HG02610 (cell line): ENCODE measurements around the gene RAB21.
A peak's percentile ranks its signal among the peaks of the same experiment; 100 is the strongest.

Experiments
- ATAC-seq: cut with Tn5 transposase; IDR thresholded peaks from one replicate; pipeline ENCODE4 v1.9.1; 2021; ENCODE audit warnings: mild to moderate bottlenecking, moderate library complexity; ENCODE audit not compliant: unreplicated experiment

Gene RAB21, protein sequence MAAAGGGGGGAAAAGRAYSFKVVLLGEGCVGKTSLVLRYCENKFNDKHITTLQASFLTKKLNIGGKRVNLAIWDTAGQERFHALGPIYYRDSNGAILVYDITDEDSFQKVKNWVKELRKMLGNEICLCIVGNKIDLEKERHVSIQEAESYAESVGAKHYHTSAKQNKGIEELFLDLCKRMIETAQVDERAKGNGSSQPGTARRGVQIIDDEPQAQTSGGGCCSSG

DNA sequence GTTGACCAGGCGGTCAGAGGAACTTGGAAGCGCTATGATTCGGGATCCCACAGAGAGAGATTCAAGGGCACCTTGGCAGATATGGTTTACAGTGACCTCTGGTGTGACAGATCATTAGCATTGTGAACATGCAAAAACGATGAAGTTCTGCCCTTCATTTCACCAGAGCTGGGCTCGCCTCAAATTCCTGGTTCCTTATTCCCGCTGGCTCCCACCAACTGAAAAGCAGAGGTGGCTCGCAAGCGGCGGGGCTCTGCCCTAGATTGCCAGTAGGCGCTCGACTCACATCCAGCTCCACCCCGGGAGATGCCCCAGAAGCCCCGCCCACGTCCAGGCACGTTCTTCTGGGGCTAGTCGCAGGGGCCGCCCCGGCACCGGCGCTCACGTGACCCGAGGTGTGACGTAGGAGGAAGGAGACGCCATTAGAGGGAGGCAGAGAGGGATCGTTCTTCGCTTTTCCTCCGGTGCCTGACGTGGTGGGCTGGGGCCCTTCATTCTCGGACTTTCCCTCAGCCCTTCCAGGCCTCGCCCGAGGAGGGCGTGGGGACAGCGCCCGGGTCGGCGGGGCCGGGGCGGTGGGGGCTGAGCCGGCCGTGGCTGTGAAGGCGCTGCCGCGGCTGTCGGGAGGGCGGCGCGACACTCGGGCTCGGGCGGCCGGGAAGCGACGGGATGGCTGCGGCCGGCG lies at the start of gene RAB21:
Gene RAB21 (plus strand): TSS at position 403 of the 685 bp plus-strand sequence. CDS start 267 bp downstream, at position 670.
- peak; percentile 93 for ATAC-seq

DNA sequence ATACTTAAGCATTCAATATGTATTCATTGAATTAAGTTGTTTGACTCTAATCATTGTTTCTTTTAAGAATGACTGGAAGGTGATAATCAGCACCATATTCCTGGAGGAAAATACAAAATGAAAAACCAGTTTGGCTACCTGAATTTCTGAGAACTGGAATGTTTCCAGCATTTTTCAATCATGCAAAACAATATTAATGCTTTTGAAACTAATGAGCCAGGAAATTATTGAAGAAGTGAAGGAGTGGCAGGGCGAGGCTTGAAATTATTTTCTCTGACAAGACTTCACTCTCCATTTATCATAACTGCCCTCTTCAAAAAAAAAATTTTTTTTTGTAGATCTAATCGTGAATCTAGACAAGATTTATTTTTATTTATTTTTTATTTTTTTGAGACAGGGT lies 49.7 kb upstream of the RAB21 start:
- no peak for ATAC-seq

DNA sequence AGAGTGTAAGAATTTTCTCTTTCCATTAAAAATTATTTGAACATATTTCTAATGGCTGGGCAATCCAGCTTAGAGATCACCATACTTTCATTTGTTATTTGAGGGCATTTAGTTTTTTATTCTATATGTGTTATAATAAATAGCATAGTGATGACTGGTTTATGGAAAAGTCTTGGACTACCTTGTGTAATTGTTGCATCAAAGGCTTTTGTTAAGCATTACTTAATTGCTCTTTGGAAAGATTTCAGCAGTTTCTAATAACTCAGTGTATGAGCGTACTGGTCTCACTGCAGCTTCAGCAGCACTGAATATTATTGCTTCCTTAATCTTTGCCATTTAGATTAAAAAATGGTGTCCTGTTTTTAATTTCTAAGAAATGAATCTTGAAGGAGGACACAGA lies 46.0 kb upstream of the RAB21 start:
- no peak for ATAC-seq

DNA sequence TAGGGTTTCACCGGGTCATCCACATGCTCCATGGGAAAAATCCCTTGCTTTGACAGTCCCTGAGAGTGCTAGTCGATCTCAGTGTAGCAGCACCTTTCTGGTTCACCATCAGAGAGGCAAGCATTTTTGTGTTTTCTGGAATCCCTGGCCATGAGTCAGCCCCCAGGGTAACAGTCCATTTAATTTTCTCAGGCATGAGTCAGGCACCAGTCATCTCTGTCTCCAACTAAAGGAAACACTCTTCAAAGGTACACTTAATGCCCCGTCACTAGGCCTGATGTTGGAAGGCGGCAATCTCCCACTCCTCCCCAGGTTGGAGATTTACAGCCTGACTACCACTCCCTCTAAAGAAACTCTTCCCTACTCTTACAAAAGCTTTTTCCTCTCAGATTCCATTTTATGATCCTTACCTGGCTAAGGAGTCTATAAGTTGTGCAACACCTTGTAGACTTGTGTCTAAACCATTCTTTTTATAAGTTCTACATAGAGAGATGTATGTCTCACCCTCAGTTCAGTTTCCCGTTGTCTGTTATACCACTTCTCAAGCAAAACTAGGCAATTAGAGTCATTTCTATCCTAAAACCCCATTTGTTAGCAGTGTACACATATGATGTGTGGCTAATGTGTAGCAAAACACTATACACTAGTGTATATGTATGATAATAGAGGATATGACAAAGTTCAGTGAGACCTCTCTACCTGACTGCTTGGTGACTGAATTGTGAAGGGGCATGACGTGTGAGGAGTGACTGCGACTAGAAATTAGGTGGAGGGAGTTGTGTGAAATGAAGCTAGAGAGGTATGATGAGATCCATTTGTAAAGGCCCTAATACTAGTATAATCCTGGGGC lies 44.2 kb upstream of the RAB21 start:
- no peak for ATAC-seq

DNA sequence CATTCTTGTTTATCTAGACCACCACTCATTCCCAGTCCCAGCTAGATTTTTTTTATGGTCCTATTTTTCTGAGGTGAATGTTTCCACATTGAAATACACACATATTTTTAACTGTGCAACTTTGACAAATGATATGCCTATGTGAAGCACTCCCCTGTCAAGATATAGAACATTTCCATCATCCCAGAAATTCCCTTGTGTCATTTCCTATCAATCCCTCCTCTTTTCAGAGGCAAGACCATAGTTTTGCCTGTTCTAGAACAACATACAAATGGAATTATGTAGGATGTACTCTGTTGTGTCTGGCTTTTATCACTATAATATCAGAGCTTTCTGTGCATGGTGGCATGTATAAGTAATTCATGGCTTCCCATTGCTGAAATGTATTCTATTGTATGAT lies 36.1 kb upstream of the RAB21 start:
- no peak for ATAC-seq

DNA sequence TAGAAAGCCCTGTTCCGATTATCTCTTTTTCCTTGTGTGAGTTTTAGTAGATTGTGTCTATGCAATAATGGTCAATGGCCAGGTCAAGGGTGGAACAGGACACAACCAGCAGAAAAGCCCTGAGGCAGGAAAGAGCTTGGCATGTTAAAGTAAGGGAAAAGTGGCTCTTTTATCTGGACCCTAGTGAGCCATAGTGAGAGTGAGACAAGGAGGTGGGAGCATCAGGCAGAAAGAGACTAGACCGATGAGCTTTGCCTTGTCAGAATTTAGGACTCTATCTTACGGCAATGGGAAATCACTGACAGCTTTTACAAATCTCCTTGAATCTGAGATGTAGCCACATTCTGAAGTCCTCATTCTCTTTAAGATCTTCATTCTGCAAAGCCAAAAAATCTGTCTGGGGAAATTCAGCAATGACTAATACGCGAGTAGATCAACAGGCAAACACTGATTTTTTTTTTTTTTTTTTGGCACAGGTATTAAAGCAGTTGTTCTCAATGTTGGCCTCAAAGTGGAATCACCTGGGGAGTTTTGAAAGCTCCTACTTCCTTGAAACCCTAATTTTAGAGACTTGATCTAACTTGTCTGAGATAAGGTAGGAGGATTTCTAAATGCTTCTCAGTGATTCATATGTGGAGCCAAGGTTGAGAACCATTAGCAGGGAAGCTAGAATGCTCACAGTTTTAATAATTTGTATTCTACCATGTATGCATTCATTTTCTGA lies 34.9 kb upstream of the RAB21 start:
- no peak for ATAC-seq

DNA sequence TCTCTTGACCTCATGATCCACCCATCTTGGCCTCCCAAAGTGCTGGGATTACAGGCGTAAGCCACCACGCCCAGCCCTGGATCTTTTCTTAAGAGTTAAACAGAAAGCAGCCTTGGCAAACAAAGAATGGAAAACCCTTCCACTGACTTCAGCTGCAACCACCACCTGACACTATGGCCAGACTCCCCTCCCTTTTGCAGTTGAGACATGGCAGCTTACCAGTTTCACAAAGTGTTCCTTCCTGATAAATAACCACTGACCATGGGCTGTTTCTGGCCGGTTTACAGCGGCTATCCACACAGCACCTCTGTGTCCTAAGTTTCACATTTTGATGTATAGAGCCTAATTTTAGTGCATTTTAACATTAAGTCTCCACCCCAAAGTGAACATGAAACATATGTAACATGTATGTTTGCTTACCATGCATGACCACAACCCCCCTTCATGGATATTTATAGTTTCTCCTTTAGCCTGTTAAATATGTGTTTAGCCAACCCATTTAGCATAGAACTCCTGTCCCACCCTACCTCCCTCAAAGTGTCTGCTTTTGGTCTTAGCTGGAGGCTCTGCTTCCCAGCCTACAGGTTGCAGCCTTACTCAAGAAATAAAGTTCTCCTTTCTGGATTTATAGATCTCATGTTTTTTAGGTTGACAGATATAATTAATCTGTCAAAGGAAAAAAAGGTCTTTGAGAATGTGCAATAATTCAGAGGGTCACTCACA lies 32.7 kb upstream of the RAB21 start:
- ATAC-seq = no peak

DNA sequence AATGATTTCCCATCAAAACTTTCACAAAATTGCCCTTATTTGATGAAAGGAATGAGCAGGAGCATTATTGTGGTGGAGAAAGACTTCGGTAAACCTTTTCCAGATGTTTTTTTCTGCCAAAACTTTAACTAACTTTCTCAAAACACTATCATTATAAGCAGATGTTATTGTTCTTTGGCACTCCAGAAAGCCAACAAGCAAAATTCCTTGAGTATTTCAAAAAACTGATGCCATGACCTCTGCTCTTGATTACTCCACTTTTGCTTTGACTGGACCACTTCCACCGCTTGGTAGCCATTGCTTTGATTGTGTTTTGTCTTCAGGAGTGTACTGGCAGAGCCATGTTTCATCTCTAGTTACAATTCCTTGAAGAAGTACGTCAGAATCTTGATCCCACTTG lies 29.7 kb upstream of the RAB21 start:
- ATAC-seq = no peak

DNA sequence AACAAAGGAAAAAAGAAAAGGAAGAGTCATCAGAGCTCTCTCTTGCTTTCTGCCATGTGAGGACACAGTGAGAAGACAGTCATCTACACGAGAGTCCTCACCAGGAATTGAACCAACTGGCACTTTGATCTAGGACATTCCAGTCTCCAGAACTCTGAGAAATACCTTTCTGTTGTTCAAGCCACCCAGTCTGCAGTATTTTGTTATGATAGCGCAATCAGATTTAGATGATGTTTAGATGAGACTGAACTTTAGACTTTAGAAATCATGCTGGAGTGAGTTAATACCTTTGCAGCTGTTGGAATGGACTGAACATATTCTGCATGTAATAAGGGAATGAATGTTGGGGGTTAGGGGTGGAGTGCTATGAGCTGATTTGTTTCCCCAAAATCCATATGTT lies 28.1 kb upstream of the RAB21 start:
- no peak for ATAC-seq

DNA sequence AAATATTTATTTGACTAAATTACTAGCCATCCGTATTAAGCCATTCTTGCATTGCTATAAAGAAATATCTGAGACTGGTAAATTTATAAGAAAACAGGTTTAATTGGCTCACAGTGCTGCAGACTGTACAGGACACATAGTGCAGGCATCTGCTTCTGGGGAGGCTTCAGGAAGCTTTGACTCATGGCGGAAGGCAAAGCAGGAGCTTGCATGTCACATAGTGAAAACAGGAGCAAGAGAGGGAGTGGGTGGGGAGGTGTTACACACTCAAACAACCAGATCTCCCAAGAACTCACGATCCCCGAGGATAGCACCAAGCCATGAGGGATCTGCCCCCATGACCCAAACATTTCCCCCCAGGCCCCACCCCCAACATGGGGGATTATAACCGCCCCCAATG lies 26.7 kb upstream of the RAB21 start:
- ATAC-seq = no peak

DNA sequence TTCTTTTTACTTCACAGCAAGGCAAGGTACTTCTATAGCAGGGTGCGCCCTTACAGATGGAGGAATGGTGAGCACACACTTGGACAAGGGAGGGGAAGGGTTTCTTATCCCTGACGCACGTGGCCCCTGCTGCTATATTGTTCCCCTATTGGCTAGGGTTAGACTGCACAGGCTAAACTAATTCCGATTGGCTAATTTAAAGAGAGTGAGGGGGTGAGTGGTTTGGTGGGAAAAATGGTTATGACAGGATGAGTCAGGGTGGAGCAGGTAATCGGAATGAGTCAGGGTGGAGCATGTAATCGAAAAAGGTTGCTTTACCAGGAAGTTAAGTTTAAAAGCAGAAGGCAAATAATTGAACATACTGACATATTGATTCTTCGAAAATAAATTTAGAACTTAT lies 23.7 kb upstream of the RAB21 start:
- no peak for ATAC-seq

DNA sequence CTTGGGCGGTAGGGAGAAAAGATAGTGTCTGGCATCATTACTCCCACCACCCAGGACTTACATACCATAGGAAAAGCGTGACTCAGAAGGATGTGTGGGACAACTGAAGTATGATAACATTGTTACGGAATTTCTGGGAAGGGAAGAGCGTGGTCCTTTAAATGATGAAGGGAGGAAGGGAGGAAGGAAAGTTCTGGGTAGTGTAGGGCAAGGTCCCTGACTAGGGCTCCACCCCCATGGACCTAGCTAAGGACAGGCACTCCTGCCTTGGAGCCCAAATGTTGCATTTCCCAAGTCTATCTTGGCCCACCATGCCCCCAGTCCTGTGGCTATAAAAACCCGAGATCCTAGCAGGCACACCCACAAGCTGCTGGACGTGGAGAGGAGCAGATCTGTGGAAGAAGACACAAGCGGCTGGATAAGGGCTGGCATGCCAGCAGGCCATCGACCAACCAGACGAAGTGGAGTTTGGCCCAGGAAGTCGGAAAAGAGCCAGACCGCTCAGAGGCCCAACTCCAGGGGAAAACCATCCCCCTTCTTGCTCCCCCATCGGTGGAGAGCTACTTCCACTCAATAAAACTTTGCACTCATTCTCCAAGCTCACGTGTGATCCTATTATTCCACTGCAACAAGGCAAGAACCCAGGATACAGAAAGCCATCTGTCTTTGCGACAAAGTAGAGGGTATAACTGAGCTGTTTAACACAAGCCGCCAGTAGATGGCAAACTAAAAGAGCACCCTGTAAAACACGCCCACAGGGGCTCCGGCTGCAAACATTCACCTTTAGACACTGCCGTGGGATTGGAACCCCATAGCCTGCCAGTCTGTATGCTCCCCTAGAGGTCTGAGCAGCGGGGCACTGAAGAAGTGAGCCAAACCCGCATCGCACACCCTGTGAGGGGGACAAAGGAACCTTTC lies 23.0 kb upstream of the RAB21 start:
- ATAC-seq = no peak

DNA sequence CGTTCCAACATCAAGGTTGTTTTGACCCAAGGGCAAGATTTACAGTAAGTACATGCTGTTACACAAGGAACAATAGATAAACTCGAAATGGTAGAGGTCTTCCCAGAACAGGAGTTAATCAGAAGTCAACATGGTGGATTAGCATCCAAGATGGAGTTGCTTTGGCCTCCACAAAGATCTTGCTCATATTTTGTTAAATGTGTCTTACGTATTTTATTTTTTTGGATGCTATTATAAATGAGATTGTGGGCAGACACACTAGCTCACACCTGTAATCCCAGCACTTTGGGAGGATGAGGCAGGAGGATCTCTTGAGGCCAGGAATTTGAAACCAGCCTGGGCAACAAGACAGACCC lies 22.3 kb upstream of the RAB21 start:
- ATAC-seq = no peak

DNA sequence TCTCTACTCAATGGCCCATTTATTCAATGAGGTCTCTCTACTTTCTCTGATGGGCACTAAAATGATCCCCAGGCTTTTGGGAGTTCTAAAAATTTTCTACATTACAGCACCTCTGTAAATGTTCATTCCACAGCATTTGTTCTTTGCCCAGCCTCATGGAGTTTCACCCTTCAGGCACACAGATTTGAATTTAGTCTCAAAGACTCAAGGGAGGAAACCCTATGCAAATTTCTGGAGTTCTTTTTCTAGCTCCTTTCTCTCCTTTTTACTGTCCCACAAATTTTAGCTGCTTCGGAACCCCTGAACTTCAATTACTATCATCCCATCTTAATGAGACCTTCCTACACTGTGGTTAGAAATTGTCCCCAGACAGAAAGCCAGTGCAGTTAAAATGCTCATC lies 17.5 kb upstream of the RAB21 start:
- ATAC-seq = no peak

DNA sequence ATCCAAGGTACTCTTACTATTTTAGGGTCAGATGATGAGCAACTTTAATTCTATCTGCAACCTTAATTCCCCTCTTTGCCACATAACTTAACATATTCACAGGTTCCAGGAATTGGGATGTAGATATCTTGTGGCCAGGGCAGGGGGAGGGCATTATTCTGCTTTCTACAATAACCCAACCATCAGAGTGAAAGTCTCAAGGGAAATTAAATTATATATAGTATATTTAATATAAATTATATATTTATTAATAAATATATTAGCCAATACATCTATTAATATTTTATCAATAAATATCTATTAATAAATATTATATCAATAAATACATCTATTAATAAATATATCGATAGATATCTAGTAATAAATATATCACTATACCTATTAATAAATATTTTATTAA lies 11.7 kb upstream of the RAB21 start:
- ATAC-seq = no peak

DNA sequence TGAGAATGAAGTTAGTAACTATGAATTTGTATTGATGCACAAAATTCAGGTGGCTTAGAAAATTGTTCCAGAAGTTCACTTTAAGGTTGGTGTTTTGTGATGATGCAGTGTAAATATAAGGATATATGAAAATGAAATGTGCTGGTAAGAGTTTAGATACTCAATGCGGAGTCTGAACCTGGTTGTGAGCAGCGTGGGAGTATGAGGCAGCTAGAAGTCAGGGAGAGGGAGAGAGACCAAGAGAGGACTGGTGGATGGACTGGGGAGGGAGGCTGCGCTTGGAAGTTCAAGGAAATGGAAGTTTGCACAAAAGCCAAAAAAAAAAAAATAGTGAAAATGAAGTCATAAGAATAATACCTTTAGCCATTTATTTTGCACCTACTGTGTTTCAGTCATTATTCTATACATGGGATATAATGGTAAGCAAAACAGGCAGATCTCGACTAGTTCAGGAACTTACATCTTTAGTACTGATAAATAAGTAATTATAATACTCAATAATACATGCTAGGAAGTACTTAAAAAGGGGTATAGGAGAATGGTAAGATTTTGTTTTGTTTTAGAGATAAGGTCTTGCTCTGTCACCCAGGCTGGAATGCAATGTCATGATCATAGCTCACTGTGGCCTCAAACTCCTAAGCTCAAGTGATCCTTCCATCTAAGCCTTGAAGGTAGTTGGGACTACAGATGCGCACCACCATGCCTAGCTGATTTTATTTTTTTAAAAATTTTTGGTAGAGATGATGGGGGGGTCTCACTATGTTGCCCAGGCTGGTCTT lies 10.0 kb upstream of the RAB21 start:
- no peak for ATAC-seq

DNA sequence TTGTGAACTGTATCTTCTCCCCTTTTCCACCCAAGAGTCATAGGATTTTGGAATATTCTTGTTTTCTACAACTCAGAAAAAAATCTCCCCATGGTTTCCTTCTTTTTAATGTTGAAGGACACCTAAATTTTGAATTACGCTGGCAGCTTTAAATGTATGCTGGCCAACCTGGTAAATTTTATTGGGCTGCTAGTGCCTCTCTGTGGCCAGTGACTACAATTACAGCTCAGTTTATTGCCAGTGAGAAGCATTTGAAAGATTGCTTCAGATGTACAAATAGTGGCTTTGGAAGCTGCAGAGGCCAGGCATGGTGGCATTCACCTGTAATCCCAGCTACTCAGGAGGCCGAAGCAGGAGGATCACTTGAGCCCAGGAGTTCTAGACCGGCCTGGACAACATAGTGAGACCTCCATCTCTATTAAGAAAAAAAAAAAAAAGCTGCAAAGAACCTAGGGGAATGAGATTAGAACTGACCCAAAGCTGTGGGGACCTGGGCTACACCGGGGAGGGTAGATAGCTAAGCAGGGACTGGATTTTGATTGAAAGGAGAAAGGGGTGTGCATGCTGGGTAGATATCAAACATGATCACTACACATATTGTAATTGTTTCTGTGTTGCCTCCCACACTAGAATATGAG lies 7.6 kb upstream of the RAB21 start:
- peak; percentile 90 for ATAC-seq

DNA sequence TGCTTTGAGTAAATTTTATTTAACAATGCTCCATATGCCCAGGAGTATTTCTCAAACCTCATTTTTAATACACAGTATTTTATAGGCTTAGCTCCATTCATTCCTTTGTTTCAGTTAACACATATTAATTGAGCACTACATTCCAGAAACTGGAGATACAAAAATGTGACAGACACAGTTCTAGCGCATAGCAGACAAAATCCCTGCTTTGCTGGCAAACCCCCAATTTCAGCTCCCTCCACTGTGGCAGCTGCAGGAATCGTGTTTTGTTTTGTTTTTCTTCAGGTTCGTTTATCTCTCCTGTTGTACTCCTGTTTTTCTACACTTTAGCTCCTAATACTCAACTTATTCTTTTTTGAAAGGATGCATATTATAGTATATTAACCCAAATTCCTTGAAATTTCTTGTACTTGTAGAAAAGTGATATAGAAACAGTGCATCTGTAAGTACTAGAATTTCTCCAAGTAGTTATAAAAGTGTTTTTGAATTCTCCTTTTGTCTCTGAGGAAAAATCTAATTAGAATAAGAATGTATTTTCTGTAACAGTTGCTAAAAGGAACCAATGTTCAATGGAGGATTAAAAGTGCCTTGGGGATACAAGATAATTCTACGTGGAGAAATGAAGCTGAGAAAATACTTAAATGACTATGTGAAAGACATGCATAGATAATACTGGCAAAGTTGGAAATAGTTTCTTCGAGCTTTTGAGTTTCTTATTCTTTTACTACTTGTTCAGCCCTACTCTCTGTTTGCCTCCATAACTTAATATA lies 6.4 kb upstream of the RAB21 start:
- no peak for ATAC-seq
